Caco-2 (cell line): Measurements from ENCODE around the gene REV3L. TPM values are rescaled to one million over a fixed set of nuclear protein-coding genes. Genes with fewer than 3 reads are reported as not detected.

ENCODE experiments used
- BruUV-seq: library from RNA; stranded (reverse); fragments of 400-500 nt; replicated peaks from 2 replicates; lab custom pipeline; 2021; lab: Mats Ljungman, UMichigan
- CTCF ChIA-PET: fragments of 300-600 bp; sonication (Branson Sonifier 250); formaldehyde crosslinking; loops from one replicate; lab custom pipeline; 2022; ENCODE audit warnings: antibody characterized with exemption; lab: Charles Lee
- POLR2A ChIA-PET: fragments of 300-600 bp; sonication (Branson Sonifier 250); formaldehyde crosslinking; loops from one replicate; lab custom pipeline; 2022; ENCODE audit warnings: antibody characterized with exemption; lab: Charles Lee
- DNase-seq, 2 experiments: peaks; one replicate each; pipeline versions ENCODE4 v3.0.0 to v3.0.0-alpha.2; 2020 to 2022
- H3K27me3 ChIP-seq: replicated peaks from 2 replicates; pipeline ENCODE4 v1.6.0; 2011; ENCODE audit warnings: low read length; ENCODE audit not compliant: control insufficient read depth, insufficient read depth
- H3K36me3 ChIP-seq: 2 replicates; pipeline ENCODE4 v1.5.1; 2011; ENCODE audit warnings: low read length; ENCODE audit not compliant: control insufficient read depth, insufficient read depth
- H3K4me1 ChIP-seq: fragments of 250-450 bp; sonication (Bioruptor Pico); 2 replicates; pipeline ENCODE4 v1.5.1; 2020; ENCODE audit warnings: mild to moderate bottlenecking
- H3K4me3 ChIP-seq: 2 replicates; pipeline ENCODE4 v1.5.1; 2011; ENCODE audit warnings: low read depth, mild to moderate bottlenecking, control low read depth, low read length
- H3K9me3 ChIP-seq: fragments of 250-450 bp; sonication (Bioruptor Pico); 2 replicates; pipeline ENCODE4 v1.5.1; 2020; ENCODE audit warnings: mild to moderate bottlenecking, moderate library complexity
- H3K27ac Mint-ChIP-seq: one replicate; pipeline ENCODE4 v1.8.0; 2022; ENCODE audit warnings: mixed read lengths; ENCODE audit not compliant: unreplicated experiment
- H3K27me3 Mint-ChIP-seq: one replicate; pipeline ENCODE4 v1.8.0; 2022; ENCODE audit warnings: mixed read lengths; ENCODE audit not compliant: insufficient read depth, unreplicated experiment
- H3K36me3 Mint-ChIP-seq: one replicate; pipeline ENCODE4 v1.8.0; 2022; ENCODE audit warnings: mild to moderate bottlenecking, mixed read lengths; ENCODE audit not compliant: insufficient read depth, unreplicated experiment
- H3K4me1 Mint-ChIP-seq: one replicate; pipeline ENCODE4 v1.8.0; 2022; ENCODE audit warnings: low read depth, mixed read lengths; ENCODE audit not compliant: unreplicated experiment
- H3K4me3 Mint-ChIP-seq: one replicate; pipeline ENCODE4 v1.8.0; 2022; ENCODE audit warnings: mild to moderate bottlenecking, moderate library complexity, mixed read lengths; ENCODE audit not compliant: unreplicated experiment
- H3K9me3 Mint-ChIP-seq: one replicate; pipeline ENCODE4 v1.8.0; 2022; ENCODE audit warnings: mixed read lengths; ENCODE audit not compliant: unreplicated experiment
- CTCF ChIP-seq, 2 experiments: fragments of 200-600 bp in 1 of 2; IDR thresholded peaks; 1 replicate in 1 of 2; 2 replicates in 1 of 2; pipeline versions ENCODE4 v1.5.1 to v1.8.0; 2011 to 2022; ENCODE audit warnings: antibody characterized with exemption in 1 of 2, control low read depth in 1 of 2, inconsistent platforms in 1 of 2, low read depth in 1 of 2, low read length in 1 of 2, mild to moderate bottlenecking in 1 of 2, moderate library complexity in 1 of 2; ENCODE audit not compliant: insufficient read depth in 1 of 2, severe bottlenecking in 1 of 2, unreplicated experiment in 1 of 2
- intact Hi-C: fragments of 100-400 bp; cut with micrococcal nuclease; formaldehyde crosslinking; loops from one replicate; pipeline ENCODE4 v1.10.0; 2022; ENCODE audit not compliant: unreplicated experiment
- total RNA-seq: library from RNA; stranded (reverse); gene quantifications from 2 replicates; pipeline ENCODE4 v1.2.3, GENCODE V29; 2022

The REV3L gene
- total RNA-seq, 1 experiment from 2014 or later = 22.2 TPM

GRCh38 chr6:111432511-111432910, 50.5 kb downstream of the REV3L start:
- TF ChIP-seq CTCF (IDR thresholded peaks at IDR 0.05; ENCODE audit: insufficient read depth in 1 of 2, low read depth in 1 of 2, low read length in 1 of 2, severe bottlenecking in 1 of 2, unreplicated experiment in 1 of 2) = no peak
- H3K27me3 Mint-ChIP-seq = no peaks in the 10 kb centered on the region
- Histone ChIP-seq H3K4me3 (no peak overlapping the region), H3K9me3 (peaks cover 11% of the 10 kb centered on the region), H3K4me1 (no peaks in the 10 kb centered on the region), H3K36me3 (no peaks in the 10 kb centered on the region), H3K27me3 (no peaks in the 10 kb centered on the region)
- no TSS peak for BruUV-seq
- ChIA-PET CTCF (no interaction called here), POLR2A (no interaction called here)
- H3K27ac Mint-ChIP-seq = no peak overlapping the region
- H3K4me1 Mint-ChIP-seq = no peaks in the 10 kb centered on the region
- H3K9me3 Mint-ChIP-seq = peaks cover 29% of the 10 kb centered on the region
- H3K36me3 Mint-ChIP-seq = peaks cover 6% of the 10 kb centered on the region
- no peak overlapping the region for H3K4me3 Mint-ChIP-seq
- intact Hi-C loops = no loop called here
- no peak for DNase-seq

- TF ChIP-seq CTCF (IDR thresholded peaks at IDR 0.05; ENCODE audit: insufficient read depth in 1 of 2, low read depth in 1 of 2, low read length in 1 of 2, severe bottlenecking in 1 of 2, unreplicated experiment in 1 of 2) = no peak
- Histone ChIP-seq H3K27me3 (no peaks in the 10 kb centered on the region), H3K4me1 (no peaks in the 10 kb centered on the region), H3K9me3 (peaks cover 11% of the 10 kb centered on the region), H3K36me3 (no peaks in the 10 kb centered on the region), H3K4me3 (no peak overlapping the region)
- intact Hi-C loops = no loop called here
- Mint-ChIP-seq H3K27me3 (no peaks in the 10 kb centered on the region), H3K4me1 (no peaks in the 10 kb centered on the region), H3K36me3 (peaks cover 6% of the 10 kb centered on the region), H3K27ac (no peak overlapping the region), H3K9me3 (peaks cover 25% of the 10 kb centered on the region), H3K4me3 (no peak overlapping the region)
- no peak for DNase-seq
- no TSS peak for BruUV-seq
- ChIA-PET CTCF (no interaction called here), POLR2A (no interaction called here)
Observed at GRCh38 chr6:111430605-111431376, 52.2 kb downstream of the REV3L start.

- Histone ChIP-seq H3K4me1 (no peaks in the 10 kb centered on the region), H3K27me3 (no peaks in the 10 kb centered on the region), H3K36me3 (no peaks in the 10 kb centered on the region), H3K4me3 (no peak overlapping the region), H3K9me3 (peaks cover 11% of the 10 kb centered on the region)
- DNase-seq = no peak
- H3K27ac Mint-ChIP-seq = no peak overlapping the region
- ChIA-PET POLR2A (no interaction called here), CTCF (no interaction called here)
- peaks cover 17% of the 10 kb centered on the region for H3K9me3 Mint-ChIP-seq
- peaks cover 6% of the 10 kb centered on the region for H3K36me3 Mint-ChIP-seq
- no peaks in the 10 kb centered on the region for H3K4me1 Mint-ChIP-seq
- no peak overlapping the region for H3K4me3 Mint-ChIP-seq
- intact Hi-C loops = no loop called here
- no peaks in the 10 kb centered on the region for H3K27me3 Mint-ChIP-seq
- no TSS peak for BruUV-seq
- TF ChIP-seq CTCF (IDR thresholded peaks at IDR 0.05; ENCODE audit: insufficient read depth in 1 of 2, low read depth in 1 of 2, low read length in 1 of 2, severe bottlenecking in 1 of 2, unreplicated experiment in 1 of 2) = no peak
Observed at GRCh38 chr6:111429571-111429970, 53.4 kb downstream of the REV3L start.
